Measurements from ENCODE around the gene DCXR. TPM values are rescaled to one million over a fixed set of nuclear protein-coding genes. Genes with fewer than 3 reads are reported as not detected.

The DCXR gene
- polyA plus RNA-seq, 5 donors, result 57.7 to 99.0 (median 67.4) TPM

GRCh38 chr17:82014432-82014831, 23.1 kb downstream of the DCXR start:
- DNase-seq, result no peak

GRCh38 chr17:82013772-82014321, 23.6 kb downstream of the DCXR start:
- no peak for DNase-seq

- no peak for DNase-seq
These were observed 24.2 kb downstream of the DCXR start for GRCh38 chr17:82013341-82013740.

GRCh38 chr17:82012640-82013295, 24.7 kb downstream of the DCXR start:
- DNase-seq, result no peak

- DNase-seq, result no peak
These were observed 25.2 kb downstream of the DCXR start for GRCh38 chr17:82012261-82012639.

GRCh38 chr17:82011617-82012187, 25.8 kb downstream of the DCXR start:
- no peak for DNase-seq

- no peak for DNase-seq
These were observed 26.6 kb downstream of the DCXR start for GRCh38 chr17:82010575-82011525.

- DNase-seq, result no peak
These were observed 28.1 kb downstream of the DCXR start for GRCh38 chr17:82009413-82009812.

GRCh38 chr17:82008941-82009405, 28.5 kb downstream of the DCXR start:
- no peak for DNase-seq

- no peak for DNase-seq
These were observed 29.1 kb downstream of the DCXR start for GRCh38 chr17:82008258-82008940.

- DNase-seq, result no peak
These were observed 29.8 kb downstream of the DCXR start for GRCh38 chr17:82007495-82008257.

- DNase-seq, result no peak
These were observed 30.3 kb downstream of the DCXR start for GRCh38 chr17:82007228-82007494.

GRCh38 chr17:82006468-82007227, 30.8 kb downstream of the DCXR start:
- DNase-seq, result no peak

- DNase-seq, result no peak
These were observed 31.7 kb downstream of the DCXR start for GRCh38 chr17:82005701-82006348.

- DNase-seq, result no peak
These were observed 32.7 kb downstream of the DCXR start for GRCh38 chr17:82004517-82005455.

- no peak for DNase-seq
These were observed 33.8 kb downstream of the DCXR start for GRCh38 chr17:82003411-82004381.

GRCh38 chr17:82001571-82002056, 35.9 kb downstream of the DCXR start:
- no peak for DNase-seq

Data from right lung (tissue), 5 donors.